SJSA1 (cell line): ENCODE results near the gene CHST11. TPM values are rescaled to one million over a fixed set of nuclear protein-coding genes. Genes with fewer than 3 reads are reported as not detected.

ENCODE experiments used
- DNase-seq, 2 experiments: peaks; one replicate each; pipeline ENCODE4 v3.0.0-alpha.2; 2015 to 2020; ENCODE audit warnings: low spot score in 2 of 2, low read depth in 1 of 2
- H3K27ac ChIP-seq: fragments of 250-450 bp; sonication (Bioruptor Pico); 2 replicates; pipeline ENCODE4 v1.5.1; 2020; ENCODE audit warnings: mild to moderate bottlenecking, moderate library complexity
- H3K27me3 ChIP-seq: fragments of 250-450 bp; sonication (Bioruptor Pico); replicated peaks from 2 replicates; pipeline ENCODE4 v1.5.1; 2020; ENCODE audit warnings: mild to moderate bottlenecking, moderate library complexity
- H3K36me3 ChIP-seq: fragments of 250-450 bp; sonication (Bioruptor Pico); 2 replicates; pipeline ENCODE4 v1.5.1; 2020; ENCODE audit warnings: mild to moderate bottlenecking
- H3K4me1 ChIP-seq: fragments of 250-450 bp; sonication (Bioruptor Pico); replicated peaks from 2 replicates; pipeline ENCODE4 v1.6.1; 2021; ENCODE audit warnings: mild to moderate bottlenecking
- H3K4me3 ChIP-seq: fragments of 250-450 bp; sonication (Bioruptor Pico); 2 replicates; pipeline ENCODE4 v1.5.1; 2020; ENCODE audit warnings: mild to moderate bottlenecking
- H3K9me3 ChIP-seq: fragments of 250-450 bp; sonication (Bioruptor Pico); replicated peaks from 2 replicates; pipeline ENCODE4 v1.5.1; 2020; ENCODE audit warnings: mild to moderate bottlenecking
- total RNA-seq: library from RNA; depleted of rRNA; stranded (reverse); fragments of >200 nt; shearing (Covaris generic); gene quantifications from 2 replicates; pipeline ENCODE4 v1.2.3, GENCODE V29; 2014; rRNA removed

CHST11 gene
- 0.41 and 0.71 TPM in 2 replicates for total RNA-seq

DNA sequence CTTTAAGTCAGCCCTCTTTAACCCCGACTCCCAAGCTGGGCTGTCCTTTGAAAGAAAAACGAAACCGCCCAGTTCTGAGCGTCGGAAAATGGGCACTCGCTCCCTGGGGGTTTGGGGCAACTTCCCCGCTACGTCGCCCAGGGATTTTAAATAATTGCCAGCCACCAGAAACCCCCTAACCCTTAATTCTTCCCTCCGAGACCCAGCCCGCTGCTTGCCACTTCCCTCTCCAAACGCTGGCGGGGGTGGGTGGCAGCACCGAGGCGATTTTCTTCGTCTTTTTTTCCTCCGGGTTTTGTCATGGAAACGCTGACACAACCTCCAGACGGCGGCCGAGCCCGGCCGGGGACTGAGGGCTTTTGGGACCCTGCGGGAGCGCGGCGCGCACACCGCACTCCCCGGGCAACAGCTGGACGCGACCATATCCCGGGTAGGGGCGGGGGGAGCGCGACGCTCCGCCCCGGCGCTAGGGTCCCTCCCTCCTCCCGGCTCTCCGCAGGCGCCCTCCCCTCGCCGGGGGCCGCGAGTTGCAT, at the start of gene CHST11:
TSS of gene CHST11 (plus strand) at position 532 of the 533 bp plus-strand sequence.
- Histone ChIP-seq H3K36me3 (no peaks in the 10 kb centered on the region), H3K27me3 (peaks cover 25% of the 10 kb centered on the region), H3K27ac (no peak within 1 kb of the TSS), H3K4me1 (peaks cover 24% of the 10 kb centered on the region), H3K4me3 (peak within 1 kb of the TSS; percentile 49), H3K9me3 (no peaks in the 10 kb centered on the region; the same call in 1 of the 2 replicates)
- peak; percentile 65 to 69 for DNase-seq

- H3K36me3 ChIP-seq: no peaks in the 10 kb centered on the region
- DNase-seq: no peak
- H3K4me1 ChIP-seq: no peaks in the 10 kb centered on the region
- no peak overlapping the region for H3K27ac ChIP-seq
- no peaks in the 10 kb centered on the region for H3K27me3 ChIP-seq
- no peaks in the 10 kb centered on the region for H3K9me3 ChIP-seq
- H3K4me3 ChIP-seq: no peak overlapping the region
Observed at GRCh38 chr12:104407438-104407837, 49.3 kb upstream of the CHST11 start.

DNA sequence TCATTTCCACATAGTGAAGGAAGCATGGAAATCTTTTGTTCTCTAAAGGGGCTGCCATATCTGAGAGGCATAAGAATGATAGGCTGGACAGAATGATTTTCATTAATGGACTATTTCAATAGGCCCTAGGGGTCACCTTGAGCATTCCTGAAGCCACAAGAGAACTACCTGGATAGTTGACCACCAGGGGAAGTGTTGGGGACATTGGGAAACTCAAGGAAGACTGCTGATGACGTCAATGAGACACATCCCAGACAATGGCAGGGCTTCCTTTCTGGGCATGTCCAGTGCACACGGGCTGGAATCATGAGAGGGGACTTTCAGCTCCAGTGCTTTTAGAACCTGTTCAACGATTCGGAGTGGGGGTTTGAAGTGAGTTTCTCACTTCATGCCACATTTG, 48.8 kb upstream of the CHST11 start:
- DNase-seq: no peak
- H3K4me3 ChIP-seq: no peak overlapping the region
- no peaks in the 10 kb centered on the region for H3K27me3 ChIP-seq
- H3K27ac ChIP-seq: no peak overlapping the region
- H3K4me1 ChIP-seq: no peaks in the 10 kb centered on the region
- H3K36me3 ChIP-seq: no peaks in the 10 kb centered on the region
- no peaks in the 10 kb centered on the region for H3K9me3 ChIP-seq

- no peaks in the 10 kb centered on the region for H3K9me3 ChIP-seq
Observed at GRCh38 chr12:104410326-104410725, 46.4 kb upstream of the CHST11 start.

DNA sequence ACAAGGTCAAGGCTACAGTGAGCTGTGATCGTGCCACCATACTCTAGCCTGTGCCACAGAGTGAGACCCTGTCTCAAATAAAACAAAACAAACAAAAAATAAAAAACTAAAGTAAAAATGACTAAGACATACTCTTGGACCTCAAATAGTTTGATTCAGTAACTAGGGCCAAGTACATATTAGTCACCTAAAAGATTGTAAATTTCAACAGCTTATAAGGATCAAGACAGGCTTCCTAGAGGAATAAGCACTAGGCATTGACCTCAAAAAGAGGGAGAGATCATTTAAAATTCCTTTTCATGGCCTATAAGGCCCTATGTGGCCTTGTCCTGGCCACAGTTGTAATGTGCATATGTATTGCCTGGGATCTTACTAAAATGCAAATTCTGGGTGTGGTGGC, 46.0 kb upstream of the CHST11 start:
- DNase-seq: no peak
- Histone ChIP-seq H3K27ac (no peak overlapping the region), H3K36me3 (no peaks in the 10 kb centered on the region), H3K4me3 (no peak overlapping the region), H3K27me3 (no peaks in the 10 kb centered on the region), H3K9me3 (no peaks in the 10 kb centered on the region), H3K4me1 (no peaks in the 10 kb centered on the region)

More at GRCh38 chr12:104410326-104410725, 46.4 kb upstream of the CHST11 start:
- Histone ChIP-seq H3K4me1 (no peaks in the 10 kb centered on the region), H3K27ac (no peak overlapping the region), H3K36me3 (no peaks in the 10 kb centered on the region), H3K27me3 (no peaks in the 10 kb centered on the region), H3K4me3 (no peak overlapping the region)
- no peak for DNase-seq

GRCh38 chr12:104411826-104412641, 44.7 kb upstream of the CHST11 start:
- Histone ChIP-seq H3K4me3 (no peak overlapping the region), H3K27ac (no peak overlapping the region), H3K36me3 (no peaks in the 10 kb centered on the region), H3K27me3 (no peaks in the 10 kb centered on the region), H3K4me1 (no peaks in the 10 kb centered on the region), H3K9me3 (no peaks in the 10 kb centered on the region)
- DNase-seq: no peak

DNA sequence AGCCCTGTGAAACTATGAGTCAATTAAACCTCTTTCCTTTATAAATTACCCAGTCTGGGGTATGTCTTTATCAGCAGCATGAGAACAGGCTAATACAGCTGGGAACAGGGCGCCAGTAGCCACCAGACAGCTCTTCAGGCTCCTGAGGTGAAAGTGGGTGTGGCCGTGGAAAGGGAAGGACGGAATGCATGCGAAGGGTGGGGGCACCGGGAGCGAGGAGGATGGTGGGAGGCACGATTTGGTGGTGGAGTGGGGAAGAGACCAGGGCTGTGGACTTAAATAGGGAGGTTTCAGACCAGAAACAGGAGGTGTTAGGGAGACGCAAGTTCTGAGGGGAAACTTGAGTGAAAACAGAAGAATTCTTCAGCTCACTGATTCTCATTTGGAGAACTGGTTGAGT, 44.1 kb upstream of the CHST11 start:
- Histone ChIP-seq H3K4me3 (no peak overlapping the region), H3K36me3 (no peaks in the 10 kb centered on the region), H3K27ac (no peak overlapping the region), H3K4me1 (no peaks in the 10 kb centered on the region), H3K27me3 (no peaks in the 10 kb centered on the region), H3K9me3 (no peaks in the 10 kb centered on the region)
- DNase-seq: no peak

- Histone ChIP-seq H3K27ac (no peak overlapping the region), H3K9me3 (no peaks in the 10 kb centered on the region), H3K36me3 (no peaks in the 10 kb centered on the region), H3K4me3 (no peak overlapping the region), H3K27me3 (no peaks in the 10 kb centered on the region), H3K4me1 (no peaks in the 10 kb centered on the region)
- no peak for DNase-seq
Observed at GRCh38 chr12:104413330-104413729, 43.4 kb upstream of the CHST11 start.

DNA sequence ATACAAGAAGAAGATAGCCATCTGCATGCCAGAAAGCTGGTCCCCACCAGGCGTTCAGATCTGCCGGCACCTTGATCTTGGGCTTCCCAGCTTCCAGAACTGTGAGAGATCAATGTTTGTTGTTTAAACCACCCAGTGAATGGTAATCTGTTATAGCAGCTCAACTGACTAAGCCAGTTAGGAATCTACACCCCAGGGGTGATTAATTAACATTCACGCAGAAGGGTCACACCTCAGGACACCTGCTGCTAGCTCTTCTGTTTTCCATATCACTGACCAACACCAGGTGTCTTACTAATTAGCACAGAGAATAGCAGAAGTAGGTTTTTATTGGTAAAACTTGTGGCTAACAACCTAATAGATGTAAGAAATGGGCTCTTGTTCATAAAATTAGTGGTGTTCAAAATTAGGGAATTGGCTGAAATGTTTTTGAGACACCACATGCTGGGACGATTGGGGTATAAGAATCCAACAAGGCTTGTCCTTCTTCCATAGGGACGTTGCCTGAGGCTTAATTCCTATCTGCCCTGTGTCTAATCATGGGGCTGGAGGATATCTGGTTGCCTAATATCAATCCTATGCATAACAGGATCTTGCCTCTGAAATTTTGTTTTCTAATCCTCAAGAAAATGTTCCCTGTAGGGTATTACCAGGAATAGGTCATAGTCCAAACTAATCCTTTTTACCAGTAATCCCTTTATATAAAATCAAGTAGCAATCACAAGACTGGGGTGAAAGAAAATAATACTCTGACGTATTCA, 42.0 kb upstream of the CHST11 start:
- Histone ChIP-seq H3K36me3 (no peaks in the 10 kb centered on the region), H3K4me3 (no peak overlapping the region), H3K27ac (no peak overlapping the region), H3K9me3 (no peaks in the 10 kb centered on the region), H3K27me3 (no peaks in the 10 kb centered on the region), H3K4me1 (no peaks in the 10 kb centered on the region)
- no peak for DNase-seq

GRCh38 chr12:104415342-104415980, 41.3 kb upstream of the CHST11 start:
- no peak overlapping the region for H3K4me3 ChIP-seq
- no peaks in the 10 kb centered on the region for H3K27me3 ChIP-seq
- H3K4me1 ChIP-seq: no peaks in the 10 kb centered on the region
- DNase-seq: no peak
- H3K27ac ChIP-seq: no peak overlapping the region
- no peaks in the 10 kb centered on the region for H3K9me3 ChIP-seq
- no peaks in the 10 kb centered on the region for H3K36me3 ChIP-seq

GRCh38 chr12:104416136-104416535, 40.6 kb upstream of the CHST11 start:
- H3K27me3 ChIP-seq: no peaks in the 10 kb centered on the region
- H3K36me3 ChIP-seq: no peaks in the 10 kb centered on the region
- DNase-seq: no peak
- H3K9me3 ChIP-seq: no peaks in the 10 kb centered on the region
- H3K4me1 ChIP-seq: no peaks in the 10 kb centered on the region
- no peak overlapping the region for H3K27ac ChIP-seq
- no peak overlapping the region for H3K4me3 ChIP-seq

GRCh38 chr12:104416585-104416984, 40.2 kb upstream of the CHST11 start:
- Histone ChIP-seq H3K4me1 (no peaks in the 10 kb centered on the region), H3K9me3 (no peaks in the 10 kb centered on the region), H3K36me3 (no peaks in the 10 kb centered on the region), H3K27ac (no peak overlapping the region), H3K27me3 (no peaks in the 10 kb centered on the region), H3K4me3 (no peak overlapping the region)
- DNase-seq: no peak

- Histone ChIP-seq H3K36me3 (no peaks in the 10 kb centered on the region), H3K4me1 (no peaks in the 10 kb centered on the region), H3K27me3 (no peaks in the 10 kb centered on the region), H3K27ac (no peak overlapping the region), H3K4me3 (no peak overlapping the region), H3K9me3 (no peaks in the 10 kb centered on the region)
- DNase-seq: no peak
Observed at GRCh38 chr12:104419717-104420116, 37.0 kb upstream of the CHST11 start.

DNA sequence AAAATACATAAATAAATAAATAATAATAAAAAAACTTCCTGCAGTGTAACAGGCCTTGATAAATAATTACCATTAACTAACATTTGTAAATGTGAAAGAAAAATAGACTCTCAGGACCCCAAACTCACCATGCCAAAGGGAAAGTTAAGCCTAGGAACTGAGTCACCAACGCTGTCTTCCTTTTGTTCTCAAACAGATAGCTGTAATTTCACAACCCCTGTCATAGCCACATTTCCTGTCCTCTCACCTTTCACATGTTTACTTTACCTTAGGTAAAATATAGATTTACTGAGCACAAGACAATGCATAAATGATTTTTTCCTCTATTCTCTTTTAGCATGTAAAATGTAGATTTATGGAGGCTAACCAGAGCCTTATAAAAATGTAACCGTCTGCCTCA, 35.9 kb upstream of the CHST11 start:
- H3K27ac ChIP-seq: no peak overlapping the region
- no peak overlapping the region for H3K4me3 ChIP-seq
- DNase-seq: no peak
- H3K4me1 ChIP-seq: no peaks in the 10 kb centered on the region
- H3K9me3 ChIP-seq: no peaks in the 10 kb centered on the region
- no peaks in the 10 kb centered on the region for H3K36me3 ChIP-seq
- no peaks in the 10 kb centered on the region for H3K27me3 ChIP-seq
